AG04449 (cell line): ENCODE results near the gene GAB2.
"Not testable (repeated sequence)": the region's sequence is repeated elsewhere in the genome, so short reads cannot be mapped to it uniquely, and the experiment has no call there.

Experiments used
- CTCF ChIA-PET: fragments of 350-600 bp; formaldehyde crosslinking; extraction: SDS; loops from one replicate; lab custom pipeline; 2021; ENCODE audit warnings: antibody characterized with exemption; lab: Yijun Ruan, JAX
- POLR2A ChIA-PET: fragments of 400-600, 350-600 bp; formaldehyde crosslinking; extraction: SDS; loops from one replicate; lab custom pipeline; 2020; ENCODE audit warnings: antibody characterized with exemption, inconsistent platforms; lab: Yijun Ruan, JAX
- DNase-seq: peaks from one replicate; pipeline ENCODE4 v3.0.0-alpha.2; 2010; ENCODE audit warnings: low read depth, low spot score
- H3K4me3 ChIP-seq: 2 replicates; pipeline ENCODE4 v1.5.1; 2011; ENCODE audit warnings: low read depth, mild to moderate bottlenecking, control low read depth, low read length
- TF ChIP-seq, protein P1 (sequence below): IDR thresholded peaks from one replicate; pipeline ENCODE4 v1.5.1; 2011; ENCODE audit warnings: mild to moderate bottlenecking, moderate library complexity, low read length, control low read depth, inconsistent platforms; ENCODE audit not compliant: insufficient read depth; ENCODE audit errors: missing control alignments

The GAB2 gene

DNA sequence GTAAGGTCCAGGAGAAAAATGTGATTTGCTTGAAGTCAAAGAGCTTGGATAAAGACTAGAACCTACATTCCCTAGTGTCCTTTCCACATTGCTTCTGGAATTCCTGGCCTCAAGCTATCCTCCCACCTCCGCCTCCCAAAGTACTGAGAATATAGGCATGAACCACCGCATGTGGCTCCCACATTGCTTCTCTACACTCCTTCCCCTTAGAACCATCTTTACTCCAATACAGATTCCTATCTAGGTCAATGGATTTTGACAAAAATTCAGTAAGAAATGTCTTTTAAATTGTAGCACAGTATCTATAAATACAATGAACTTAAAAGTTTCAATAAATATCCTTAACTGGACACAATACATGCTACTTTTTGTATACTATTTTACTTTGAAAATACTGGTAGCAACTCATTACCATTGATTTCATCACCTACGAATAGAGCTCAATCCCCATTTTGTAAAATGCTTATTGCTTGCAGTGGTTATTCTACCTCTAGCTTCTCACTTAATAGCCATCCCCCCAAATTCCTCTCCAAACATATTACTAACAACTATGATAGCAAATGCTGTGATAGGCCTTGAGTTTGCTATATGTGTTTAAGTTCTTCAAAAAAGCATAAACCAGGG lies 53.4 kb downstream of the GAB2 start:
- H3K4me3 ChIP-seq = no peak overlapping the region
- CTCF ChIA-PET = interaction anchor here (0.8 kb wide), 1 partner anchor 113 kb away, joined by 3 read pairs; no protein-coding TSS in a partner anchor
- TF ChIP-seq, protein P1, sequence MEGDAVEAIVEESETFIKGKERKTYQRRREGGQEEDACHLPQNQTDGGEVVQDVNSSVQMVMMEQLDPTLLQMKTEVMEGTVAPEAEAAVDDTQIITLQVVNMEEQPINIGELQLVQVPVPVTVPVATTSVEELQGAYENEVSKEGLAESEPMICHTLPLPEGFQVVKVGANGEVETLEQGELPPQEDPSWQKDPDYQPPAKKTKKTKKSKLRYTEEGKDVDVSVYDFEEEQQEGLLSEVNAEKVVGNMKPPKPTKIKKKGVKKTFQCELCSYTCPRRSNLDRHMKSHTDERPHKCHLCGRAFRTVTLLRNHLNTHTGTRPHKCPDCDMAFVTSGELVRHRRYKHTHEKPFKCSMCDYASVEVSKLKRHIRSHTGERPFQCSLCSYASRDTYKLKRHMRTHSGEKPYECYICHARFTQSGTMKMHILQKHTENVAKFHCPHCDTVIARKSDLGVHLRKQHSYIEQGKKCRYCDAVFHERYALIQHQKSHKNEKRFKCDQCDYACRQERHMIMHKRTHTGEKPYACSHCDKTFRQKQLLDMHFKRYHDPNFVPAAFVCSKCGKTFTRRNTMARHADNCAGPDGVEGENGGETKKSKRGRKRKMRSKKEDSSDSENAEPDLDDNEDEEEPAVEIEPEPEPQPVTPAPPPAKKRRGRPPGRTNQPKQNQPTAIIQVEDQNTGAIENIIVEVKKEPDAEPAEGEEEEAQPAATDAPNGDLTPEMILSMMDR = no peak
- POLR2A ChIA-PET = no interaction called here
- DNase-seq = no peak

DNA sequence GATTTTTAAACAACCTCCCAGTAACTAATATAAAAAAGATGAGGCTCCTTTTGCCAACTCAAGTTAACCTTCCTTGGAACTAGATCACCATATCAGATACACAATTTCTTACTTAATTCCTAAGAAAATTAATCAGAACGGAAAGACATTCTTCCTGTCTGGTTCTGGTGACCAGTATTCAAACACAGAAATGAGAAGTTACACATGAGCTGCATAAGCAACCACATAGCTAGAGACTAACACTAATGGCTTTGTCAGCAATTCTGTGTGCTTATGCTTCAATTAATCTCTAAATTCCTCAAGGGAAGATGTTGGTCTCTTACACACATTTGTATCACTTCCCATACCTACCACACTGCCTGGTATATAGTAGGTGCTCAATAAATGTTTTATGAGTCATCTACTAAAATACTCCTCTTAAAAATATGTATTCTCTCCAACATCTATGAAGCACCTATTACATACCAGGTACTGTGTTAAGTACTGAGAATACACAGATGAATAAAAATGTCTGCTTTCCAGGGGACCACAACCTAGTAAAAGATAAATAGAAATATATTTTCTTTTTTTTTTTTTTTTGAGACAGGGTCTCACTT lies 54.5 kb downstream of the GAB2 start:
- POLR2A ChIA-PET = no interaction called here
- H3K4me3 ChIP-seq = no peak overlapping the region
- CTCF ChIA-PET = no interaction called here
- no peak for DNase-seq
- TF ChIP-seq, protein P1 = no peak

DNA sequence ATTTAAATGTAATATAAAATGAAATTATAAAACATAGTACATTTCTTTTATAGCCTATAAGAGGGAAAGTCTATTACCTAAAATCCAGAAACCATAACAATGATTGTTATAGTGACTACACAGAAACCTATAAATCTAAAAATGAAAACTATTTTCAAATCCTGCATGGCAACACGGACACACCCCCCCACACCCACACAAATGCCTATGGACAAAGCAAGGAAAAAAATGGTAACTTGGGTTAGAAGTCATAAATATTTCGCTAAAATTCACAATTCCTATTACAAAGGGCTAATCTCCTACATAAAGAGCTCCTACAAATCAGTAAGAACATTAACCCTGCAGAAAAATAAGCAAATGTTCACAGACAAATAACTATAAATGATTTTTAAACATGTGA lies 56.4 kb downstream of the GAB2 start:
- CTCF ChIA-PET = no interaction called here
- POLR2A ChIA-PET = no interaction called here
- no peak overlapping the region for H3K4me3 ChIP-seq
- no peak for DNase-seq
- TF ChIP-seq, protein P1 = no peak

DNA sequence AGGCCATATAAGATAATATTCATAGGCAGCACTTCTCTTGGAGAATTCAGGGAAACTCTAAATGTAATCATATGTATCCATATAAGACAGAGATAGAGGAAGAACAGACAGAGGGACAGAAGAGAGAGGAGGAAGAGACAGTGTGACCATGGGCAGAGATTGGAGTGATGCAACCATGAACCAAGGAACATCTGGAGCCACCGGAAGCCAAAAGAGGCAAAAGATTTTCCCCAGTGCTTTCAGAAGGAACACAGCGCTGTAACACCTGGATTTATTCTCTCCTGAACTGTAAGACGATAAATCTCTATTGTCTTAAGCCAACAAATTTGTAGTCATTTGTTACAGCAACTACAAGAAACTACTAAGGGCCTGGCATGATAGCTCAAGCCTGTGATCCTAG lies 57.7 kb downstream of the GAB2 start:
- ChIA-PET POLR2A (no interaction called here), CTCF (interaction anchor here (1.2 kb wide), 1 partner anchor 9 kb away, joined by 3 read pairs; no protein-coding TSS in a partner anchor)
- no peak overlapping the region for H3K4me3 ChIP-seq
- no peak for DNase-seq
- TF ChIP-seq, protein P1 = no peak

- H3K4me3 ChIP-seq, CTCF ChIA-PET, DNase-seq, POLR2A ChIA-PET: not testable (repeated sequence)
Observed at GRCh38 chr11:78357924-78358323, 59.7 kb downstream of the GAB2 start.

DNA sequence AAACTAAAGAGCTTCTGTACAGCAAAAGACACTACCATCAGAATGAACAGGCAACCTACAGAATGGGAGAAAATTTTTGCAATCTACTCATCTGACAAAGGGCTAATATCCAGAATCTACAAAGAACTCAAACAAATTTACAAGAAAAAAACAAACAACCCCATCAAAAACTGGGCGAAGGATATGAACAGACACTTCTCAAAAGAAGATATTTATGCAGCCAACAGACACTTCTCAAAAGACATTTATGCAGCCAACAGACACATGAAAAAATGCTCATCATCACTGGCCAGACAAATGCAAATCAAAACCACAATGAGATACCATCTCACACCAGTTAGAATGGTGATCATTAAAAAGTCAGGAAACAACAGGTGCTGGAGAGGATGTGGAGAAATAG lies 60.2 kb downstream of the GAB2 start:
- POLR2A ChIA-PET, CTCF ChIA-PET, H3K4me3 ChIP-seq, DNase-seq: not testable (repeated sequence)

GRCh38 chr11:78355742-78356141 lies 61.9 kb downstream of the GAB2 start:
- CTCF ChIA-PET = interaction anchor here (0.7 to 1.9 kb wide), 2 partner anchors 60 to 192 kb away, joined by 3 to 6 read pairs; no protein-coding TSS in a partner anchor
- DNase-seq, H3K4me3 ChIP-seq, POLR2A ChIA-PET: not testable (repeated sequence)

DNA sequence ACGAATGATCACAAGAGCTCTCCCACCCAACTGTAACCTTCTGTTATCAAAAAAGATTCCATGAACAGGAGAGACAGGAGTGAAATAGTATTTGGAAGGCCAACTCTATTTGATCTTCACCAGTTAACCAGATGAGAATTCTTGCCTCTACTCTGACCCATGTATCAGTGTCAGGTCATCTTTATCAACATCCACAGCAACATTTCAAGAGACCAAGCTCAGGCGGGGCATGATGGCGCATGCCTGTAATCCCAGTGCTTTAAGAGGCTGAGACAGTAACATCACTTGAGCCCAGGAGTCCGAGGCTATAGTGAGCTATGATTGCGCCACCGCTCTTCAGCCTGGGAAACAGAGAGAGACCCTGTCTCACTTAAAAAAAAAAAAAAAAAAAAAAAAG lies 62.3 kb downstream of the GAB2 start:
- CTCF ChIA-PET = interaction anchor here (1.9 kb wide), 1 partner anchor 61 kb away, joined by 6 read pairs; no protein-coding TSS in a partner anchor
- TF ChIP-seq, protein P1 = no peak
- no peak for DNase-seq
- POLR2A ChIA-PET = no interaction called here
- no peak overlapping the region for H3K4me3 ChIP-seq
